IMR-90 (cell line): ENCODE data around the gene AHR. TPM values are rescaled to one million over a fixed set of nuclear protein-coding genes. Genes with fewer than 3 reads are reported as not detected.

ENCODE experiments used
- ATAC-seq: fragments of 200-7000 bp; cut with Tn5 transposase; 2 replicates; pipeline ENCODE4 v1.9.1; 2020; ENCODE audit warnings: low read depth, mild to moderate bottlenecking, moderate library complexity
- BruUV-seq: library from RNA; stranded (reverse); fragments of 400-500 nt; replicated peaks from 2 replicates; lab custom pipeline; 2021; lab: Mats Ljungman, UMichigan
- CTCF ChIA-PET: fragments of 300-600 bp; formaldehyde crosslinking; extraction: SDS; loops from one replicate; lab custom pipeline; 2021; ENCODE audit warnings: antibody characterized with exemption; lab: Yijun Ruan, JAX
- POLR2A ChIA-PET: fragments of 300-600 bp; sonication (Branson Sonifier 250); formaldehyde crosslinking; loops from one replicate; lab custom pipeline; 2022; ENCODE audit warnings: antibody characterized with exemption; ENCODE audit not compliant: unreplicated experiment; lab: Charles Lee
- DNase-seq: peaks from one replicate; pipeline ENCODE4 v3.0.0; 2013
- H2AFZ ChIP-seq: replicated peaks from 2 replicates; pipeline ENCODE3; 2013; ENCODE audit warnings: low read length, mild to moderate bottlenecking; ENCODE audit not compliant: poor library complexity
- H2AK5ac ChIP-seq: 2 replicates; pipeline ENCODE4 v1.6.1; 2013; ENCODE audit warnings: low read depth, low read length, inconsistent platforms
- H2AK9ac ChIP-seq: replicated peaks from 2 replicates; pipeline ENCODE3; 2013; ENCODE audit warnings: mild to moderate bottlenecking, low read depth, low read length, moderate library complexity; ENCODE audit not compliant: poor library complexity
- H2BK120ac ChIP-seq: 2 replicates; pipeline ENCODE4 v1.6.1; 2013; ENCODE audit warnings: low read depth, low read length, inconsistent platforms
- H2BK15ac ChIP-seq: 3 replicates; pipeline ENCODE4 v1.6.1; 2013; ENCODE audit warnings: low read depth, low read length, inconsistent platforms
- H2BK20ac ChIP-seq: 2 replicates; pipeline ENCODE4 v1.6.1; 2013; ENCODE audit warnings: low read depth, mild to moderate bottlenecking, inconsistent platforms, low read length, moderate library complexity
- H2BK5ac ChIP-seq: 2 replicates; pipeline ENCODE4 v1.6.1; 2013; ENCODE audit warnings: mild to moderate bottlenecking, low read depth, low read length, inconsistent platforms; ENCODE audit not compliant: poor library complexity, severe bottlenecking
- H3K14ac ChIP-seq: replicated peaks from 2 replicates; pipeline ENCODE4 v1.6.1; 2013; ENCODE audit warnings: low read depth, low read length, inconsistent platforms
- H3K18ac ChIP-seq: 2 replicates; pipeline ENCODE4 v1.6.1; 2013; ENCODE audit warnings: low read depth, low read length, control low read depth
- H3K23ac ChIP-seq: 2 replicates; pipeline ENCODE4 v1.6.1; 2013; ENCODE audit warnings: low read depth, low read length, inconsistent platforms
- H3K27ac ChIP-seq: 2 replicates; pipeline ENCODE4 v1.5.1; 2013; ENCODE audit warnings: mild to moderate bottlenecking, control low read depth, low read length; ENCODE audit not compliant: insufficient read depth
- H3K27me3 ChIP-seq: 2 replicates; pipeline ENCODE4 v1.6.1; 2013; ENCODE audit warnings: low read length; ENCODE audit not compliant: control insufficient read depth, insufficient read depth
- H3K36me3 ChIP-seq: 2 replicates; pipeline ENCODE4 v1.6.1; 2013; ENCODE audit warnings: low read length, mixed read lengths; ENCODE audit not compliant: control insufficient read depth, insufficient read depth
- H3K4ac ChIP-seq: 2 replicates; pipeline ENCODE4 v1.6.1; 2013; ENCODE audit warnings: low read depth, low read length, inconsistent platforms
- H3K4me1 ChIP-seq: 2 replicates; pipeline ENCODE4 v1.6.1; 2013; ENCODE audit warnings: low read length, mixed read lengths; ENCODE audit not compliant: control insufficient read depth, insufficient read depth
- H3K4me2 ChIP-seq: 2 replicates; pipeline ENCODE4 v1.6.1; 2013; ENCODE audit warnings: low read depth, mild to moderate bottlenecking, control low read depth, low read length, moderate library complexity
- H3K4me3 ChIP-seq: 2 replicates; pipeline ENCODE4 v1.5.1; 2013; ENCODE audit warnings: low read depth, mild to moderate bottlenecking, control low read depth, low read length, moderate library complexity; ENCODE audit not compliant: insufficient read depth
- H3K56ac ChIP-seq: 2 replicates; pipeline ENCODE4 v1.6.1; 2013; ENCODE audit warnings: low read length, inconsistent platforms; ENCODE audit not compliant: insufficient read depth; ENCODE audit errors: extremely low read depth
- H3K79me1 ChIP-seq, 2 experiments: 2 replicates each; pipeline ENCODE4 v1.6.1; 2013; ENCODE audit warnings: low read length in 2 of 2, inconsistent platforms in 1 of 2, low read depth in 1 of 2
- H3K9ac ChIP-seq: 2 replicates; pipeline ENCODE4 v1.6.1; 2013; ENCODE audit warnings: low read depth, low read length, control low read depth
- H3K9me1 ChIP-seq: 2 replicates; pipeline ENCODE4 v1.6.1; 2013; ENCODE audit warnings: low read length, inconsistent platforms; ENCODE audit not compliant: insufficient read depth
- H3K9me3 ChIP-seq: 2 replicates; pipeline ENCODE4 v1.6.1; 2013; ENCODE audit warnings: low read length; ENCODE audit not compliant: control insufficient read depth, insufficient read depth
- H4K20me1 ChIP-seq: 2 replicates; pipeline ENCODE4 v1.6.1; 2013; ENCODE audit warnings: low read length, inconsistent platforms; ENCODE audit not compliant: insufficient read depth
- H4K5ac ChIP-seq: 2 replicates; pipeline ENCODE4 v1.6.1; 2013; ENCODE audit warnings: mild to moderate bottlenecking, low read depth, low read length, control low read depth
- H4K8ac ChIP-seq, 2 experiments: 2 replicates each; pipeline ENCODE4 v1.6.1; 2013; ENCODE audit warnings: low read depth in 2 of 2, low read length in 2 of 2, control low read depth in 1 of 2, inconsistent platforms in 1 of 2
- H4K91ac ChIP-seq: 2 replicates; pipeline ENCODE4 v1.6.1; 2013; ENCODE audit warnings: low read depth, low read length, inconsistent platforms; ENCODE audit not compliant: insufficient read depth
- CEBPB ChIP-seq: IDR thresholded peaks from 2 replicates; pipeline ENCODE4 v1.6.1; 2012; ENCODE audit warnings: low read depth, low read length, improper control_type of control experiment
- CTCF ChIP-seq: conservative IDR thresholded peaks from 2 replicates; pipeline ENCODE4 v1.5.1; 2012; ENCODE audit warnings: mild to moderate bottlenecking, low read depth, low read length, improper control_type of control experiment
- MAZ ChIP-seq: IDR thresholded peaks from 2 replicates; pipeline ENCODE4 v1.6.1; 2012; ENCODE audit warnings: low read depth, mild to moderate bottlenecking, low read length, improper control_type of control experiment, moderate library complexity, borderline replicate concordance
- WGBS, 2 experiments: methylation state at CpG; one replicate each; pipeline versions ENCODE4 v1.1.5 to v1.1.7; 2013; ENCODE audit warnings: missing lambda C conversion rate in 2 of 2; ENCODE audit not compliant: insufficient read length in 1 of 2; ENCODE audit errors: extremely low coverage in 2 of 2; 5-methylcytosine and 5-hydroxymethylcytosine counted together
- dilution Hi-C: fragments of 300-500 bp; cut with HindIII; formaldehyde crosslinking; loops from one replicate; pipeline ENCODE4 v1.14.3; 2018; ENCODE audit warnings: low sequenced_read_pairs; ENCODE audit not compliant: unreplicated experiment
- in situ Hi-C: fragments of 300-500 bp; cut with MboI; formaldehyde crosslinking; loops from 3 replicates; pipeline ENCODE4 v1.14.3; 2019; ENCODE audit warnings: low sequenced_read_pairs, inconsistent platforms, mixed read lengths
- intact Hi-C: fragments of 100-400 bp; cut with micrococcal nuclease; formaldehyde crosslinking; loops from 2 replicates; pipeline ENCODE4 v1.10.0; 2022
- polyA plus RNA-seq, 3 experiments: library from polyadenylated mRNA; depleted of rRNA; stranded (reverse); fragments of >200 nt; gene quantifications; 2 replicates each; pipeline ENCODE4 v1.2.3, GENCODE V29; 2012; ENCODE audit warnings: low replicate concordance in 1 of 3
- total RNA-seq: library from RNA; depleted of rRNA; stranded (reverse); fragments of >200 nt; gene quantifications from 2 replicates; pipeline ENCODE4 v1.2.3, GENCODE V29; 2012

The AHR gene
- total and polyA plus RNA-seq, 2 of the 4 experiments (the other 2 are of a cell fraction) = 6.9 to 55.2 TPM

- no peak overlapping the region for H3K4me2 ChIP-seq
- 100% methylated on average over 3 of the region's 4 CpGs; no CpG with 5 or more reads in 1 of the 2 experiments for WGBS, 2 experiments
- CTCF ChIA-PET = interaction anchor here (0.6 to 1.0 kb wide), 2 partner anchors 33 to 147 kb away, joined by 3 to 9 read pairs; no protein-coding TSS in a partner anchor
- dilution Hi-C loops (no loop called here), in situ Hi-C loops (no loop called here), intact Hi-C loops (loop anchor here (10.0 kb wide), 1 partner anchor 1031 kb away; no protein-coding TSS in a partner anchor)
- no peak overlapping the region for H2AK9ac ChIP-seq
- 0 out of 2 replicates have a peak overlapping the region, but pooled peaks have one; percentile 76 for H2BK20ac ChIP-seq
- peak overlapping the region; percentile 22; the same call in 1 of the 2 replicates for H3K4ac ChIP-seq
- no peak overlapping the region for H3K27ac ChIP-seq
- POLR2A ChIA-PET = no interaction called here
- H3K18ac ChIP-seq = peak overlapping the region; percentile 66; the same call in 1 of the 2 replicates
- no peak overlapping the region for H2AFZ ChIP-seq
- peak overlapping the region; percentile 44 for H2BK120ac ChIP-seq
- H3K4me3 ChIP-seq = no peak overlapping the region
- H4K20me1 ChIP-seq = no peaks in the 10 kb centered on the region
- peak; percentile 50 for TF ChIP-seq CEBPB
- TF ChIP-seq MAZ = no peak
- no peak for TF ChIP-seq CTCF
- H2BK5ac ChIP-seq = no peak overlapping the region
- no peak overlapping the region for H4K8ac ChIP-seq
- DNase-seq (no peak), ATAC-seq (no peak)
- no peak overlapping the region for H3K23ac ChIP-seq
- H2AK5ac ChIP-seq = peak overlapping the region; percentile 52
- H3K36me3 ChIP-seq = no peaks in the 10 kb centered on the region
- no peak overlapping the region for H3K9ac ChIP-seq
- H3K79me1 ChIP-seq = no peaks in the 10 kb centered on the region
- no TSS peak for BruUV-seq
- H3K9me1 ChIP-seq = peaks cover 9% of the 10 kb centered on the region
- peak overlapping the region; percentile 50; the same call in 1 of the 2 replicates for H4K91ac ChIP-seq
- H2BK15ac ChIP-seq = peak overlapping the region; percentile 69; the same call in 2 of the 3 replicates
- no peaks in the 10 kb centered on the region for H3K27me3 ChIP-seq
- H3K56ac ChIP-seq = no peak overlapping the region
- peaks cover 18% of the 10 kb centered on the region for H3K4me1 ChIP-seq
- H3K14ac ChIP-seq = no peak overlapping the region
- H4K5ac ChIP-seq = no peak overlapping the region
- no peaks in the 10 kb centered on the region for H3K9me3 ChIP-seq
Observed at GRCh38 chr7:17374157-17374556, 75.7 kb downstream of the AHR start.
